PC-9 (cell line): Measurements from ENCODE around the gene CYP4Z1.
"Not testable (repeated sequence)": the region's sequence is repeated elsewhere in the genome, so short reads cannot be mapped to it uniquely, and the experiment has no call there.

ENCODE experiments used
- CTCF ChIP-seq: fragments of 200-600 bp; sonication (generic); conservative IDR thresholded peaks from 2 replicates; pipeline ENCODE4 v1.6.1; 2017; ENCODE audit warnings: mixed run types, antibody characterized with exemption, mild to moderate bottlenecking, moderate library complexity
- EZH2 ChIP-seq: fragments of 200-600 bp; sonication (generic); IDR thresholded peaks from 2 replicates; pipeline ENCODE4 v1.8.0; 2017; ENCODE audit warnings: antibody characterized with exemption, low read depth

DNA sequence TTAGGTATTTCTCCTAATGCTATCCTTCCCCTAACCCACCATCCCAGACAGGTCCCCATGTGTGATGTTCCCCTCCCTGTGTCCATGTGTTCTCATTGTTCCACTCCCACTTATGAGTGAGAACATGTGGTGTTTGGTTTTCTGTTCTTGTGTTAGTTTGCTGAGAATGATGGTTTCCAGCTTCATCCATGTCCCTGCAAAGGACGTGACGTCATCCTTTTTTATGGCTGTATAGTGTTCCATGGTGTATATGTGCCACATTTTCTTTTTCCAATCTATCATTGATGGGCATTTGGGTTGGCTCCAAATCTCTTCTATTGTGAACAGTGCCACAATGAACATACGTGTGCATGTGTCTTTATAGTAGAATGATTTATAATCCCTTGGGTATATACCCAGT lies 65.6 kb downstream of the CYP4Z1 start:
- TF ChIP-seq EZH2, CTCF: not testable (repeated sequence)
